ENCODE results near the gene CMIP. TPM values are rescaled to one million over a fixed set of nuclear protein-coding genes. Genes with fewer than 3 reads are reported as not detected.
A peak's percentile ranks its signal among the peaks of the same experiment; 100 is the strongest.

The CMIP gene
- total RNA-seq, 4 donors from 2014 or later = 40.0 to 69.6 (median 47.0) TPM

GRCh38 chr16:81718637-81719036, 274.0 kb downstream of the CMIP start:
- no peak for TF ChIP-seq POLR2AphosphoS5 (IDR thresholded peaks at IDR 0.05)
- no peak for TF ChIP-seq POLR2A (IDR thresholded peaks at IDR 0.05)
- TF ChIP-seq CTCF (IDR thresholded peaks at IDR 0.05) = no peak
- intact Hi-C loops (cut with DNase I; ENCODE audit: low total_unique reads) (no loop called here), in situ Hi-C loops (cut with MboI; ENCODE audit: low pct_ligation_motif_present in 1 of 4, low pct_unique_long_range_greater_than_20kb in 1 of 4, low sequenced_read_pairs in 3 of 4) (no loop called here)
- peaks cover 0 to 33% (median 6%) of the 10 kb centered on the region in 4 donors for H3K4me1 ChIP-seq
- DNase-seq = no peak
- H3K9me3 ChIP-seq = no peaks in the 10 kb centered on the region
- H3K27me3 ChIP-seq = no peaks in the 10 kb centered on the region
- 65 to 81% methylated on average over 5 of the region's 5 CpGs for WGBS, 2 donors (ENCODE audit: low coverage in 1 of 2)
- peak overlapping the region in 3 of 4 donors; percentile 42 to 69 (median 48) for H3K27ac ChIP-seq
- H3K36me3 ChIP-seq = no peaks in the 10 kb centered on the region
- no peak overlapping the region for H3K4me3 ChIP-seq

GRCh38 chr16:81719993-81720392, 275.4 kb downstream of the CMIP start:
- no peak for DNase-seq
- H3K4me3 ChIP-seq = no peak overlapping the region
- intact Hi-C loops (cut with DNase I; ENCODE audit: low total_unique reads) (loop anchor here (5.0 kb wide), 2 partner anchors 98 to 323 kb away; no protein-coding TSS in a partner anchor), in situ Hi-C loops (cut with MboI; ENCODE audit: low pct_ligation_motif_present in 1 of 4, low pct_unique_long_range_greater_than_20kb in 1 of 4, low sequenced_read_pairs in 3 of 4) (loop anchor here in 3 of 4 donors (10.0 kb wide), 3 partner anchors 95 to 355 kb away; no protein-coding TSS in a partner anchor)
- peak overlapping the region in 3 of 4 donors; percentile 44 to 54 (median 52) for H3K27ac ChIP-seq
- no peaks in the 10 kb centered on the region for H3K9me3 ChIP-seq
- H3K27me3 ChIP-seq = no peaks in the 10 kb centered on the region
- no peaks in the 10 kb centered on the region for H3K36me3 ChIP-seq
- TF ChIP-seq CTCF (IDR thresholded peaks at IDR 0.05) (no peak), POLR2A (IDR thresholded peaks at IDR 0.05) (no peak), EP300 (IDR thresholded peaks at IDR 0.05; ENCODE audit: low read depth) (no peak), POLR2AphosphoS5 (IDR thresholded peaks at IDR 0.05) (no peak)
- WGBS, 2 donors (ENCODE audit: low coverage in 1 of 2) = 60 to 73% methylated on average over 1 to 2 of the region's 2 CpGs
- peaks cover 0 to 29% (median 6%) of the 10 kb centered on the region in 4 donors for H3K4me1 ChIP-seq

GRCh38 chr16:81720973-81721906, 276.6 kb downstream of the CMIP start:
- 58 to 73% methylated on average over 5 to 10 of the region's 10 CpGs for WGBS, 2 donors (ENCODE audit: low coverage in 1 of 2)
- H3K36me3 ChIP-seq = no peaks in the 10 kb centered on the region
- no peaks in the 10 kb centered on the region for H3K27me3 ChIP-seq
- H3K9me3 ChIP-seq = no peaks in the 10 kb centered on the region
- intact Hi-C loops (cut with DNase I; ENCODE audit: low total_unique reads) (loop anchor here (5.0 kb wide), 2 partner anchors 99 to 324 kb away; no protein-coding TSS in a partner anchor), in situ Hi-C loops (cut with MboI; ENCODE audit: low pct_ligation_motif_present in 1 of 4, low pct_unique_long_range_greater_than_20kb in 1 of 4, low sequenced_read_pairs in 3 of 4) (loop anchor here in 3 of 4 donors (10.0 kb wide), 3 partner anchors 96 to 356 kb away; no protein-coding TSS in a partner anchor)
- peaks cover 0 to 19% (median 3%) of the 10 kb centered on the region in 4 donors for H3K4me1 ChIP-seq
- no peak overlapping the region for H3K4me3 ChIP-seq
- peak overlapping the region; percentile 38 to 54 (median 52) for H3K27ac ChIP-seq
- TF ChIP-seq POLR2A (IDR thresholded peaks at IDR 0.05) (no peak), POLR2AphosphoS5 (IDR thresholded peaks at IDR 0.05) (peak; percentile 43 to 67 (median 61)), CTCF (IDR thresholded peaks at IDR 0.05) (no peak), EP300 (IDR thresholded peaks at IDR 0.05; ENCODE audit: low read depth) (no peak)
- DNase-seq = no peak

GRCh38 chr16:81723098-81723723, 278.6 kb downstream of the CMIP start:
- no peak for DNase-seq

More at GRCh38 chr16:81723098-81723723, 278.6 kb downstream of the CMIP start:
- Histone ChIP-seq H3K4me1 (peaks cover 0 to 14% (median 3%) of the 10 kb centered on the region in 4 donors), H3K27ac (no peak overlapping the region), H3K9me3 (no peaks in the 10 kb centered on the region), H3K27me3 (no peaks in the 10 kb centered on the region), H3K4me3 (no peak overlapping the region), H3K36me3 (no peaks in the 10 kb centered on the region)
- 36 to 49% methylated on average over 4 to 8 of the region's 8 CpGs for WGBS, 2 donors (ENCODE audit: low coverage in 1 of 2)
- in situ Hi-C loops (cut with MboI; ENCODE audit: low pct_ligation_motif_present in 1 of 4, low pct_unique_long_range_greater_than_20kb in 1 of 4, low sequenced_read_pairs in 3 of 4) (loop anchor here in 3 of 4 donors (10.0 kb wide), 3 partner anchors 98 to 358 kb away; no protein-coding TSS in a partner anchor), intact Hi-C loops (cut with DNase I; ENCODE audit: low total_unique reads) (loop anchor here (5.0 kb wide), 2 partner anchors 101 to 326 kb away; no protein-coding TSS in a partner anchor)
- TF ChIP-seq POLR2A (IDR thresholded peaks at IDR 0.05) = no peak
- peak; percentile 65 to 83 (median 67) for TF ChIP-seq CTCF (IDR thresholded peaks at IDR 0.05)
- no peak for TF ChIP-seq EP300 (IDR thresholded peaks at IDR 0.05; ENCODE audit: low read depth)

Measured in transverse colon (tissue), 4 donors.